Parietal lobe (tissue), 2 donors: ENCODE measurements around the gene ITPKA. TPM values are rescaled to one million over a fixed set of nuclear protein-coding genes. Genes with fewer than 3 reads are reported as not detected.

Source experiments
- small RNA-seq: library from RNA; depleted of rRNA; stranded (forward); fragments of <200 nt; gene quantifications from one replicate; pipeline ENCODE3, GENCODE V24; 2014; ENCODE audit warnings: low replicate concordance
- total RNA-seq: library from RNA; depleted of rRNA; stranded (reverse); fragments of >200 nt; gene quantifications from one replicate; pipeline ENCODE4 v1.2.3, GENCODE V29; 2014

ITPKA gene
- 1.3 TPM for total RNA-seq

DNA sequence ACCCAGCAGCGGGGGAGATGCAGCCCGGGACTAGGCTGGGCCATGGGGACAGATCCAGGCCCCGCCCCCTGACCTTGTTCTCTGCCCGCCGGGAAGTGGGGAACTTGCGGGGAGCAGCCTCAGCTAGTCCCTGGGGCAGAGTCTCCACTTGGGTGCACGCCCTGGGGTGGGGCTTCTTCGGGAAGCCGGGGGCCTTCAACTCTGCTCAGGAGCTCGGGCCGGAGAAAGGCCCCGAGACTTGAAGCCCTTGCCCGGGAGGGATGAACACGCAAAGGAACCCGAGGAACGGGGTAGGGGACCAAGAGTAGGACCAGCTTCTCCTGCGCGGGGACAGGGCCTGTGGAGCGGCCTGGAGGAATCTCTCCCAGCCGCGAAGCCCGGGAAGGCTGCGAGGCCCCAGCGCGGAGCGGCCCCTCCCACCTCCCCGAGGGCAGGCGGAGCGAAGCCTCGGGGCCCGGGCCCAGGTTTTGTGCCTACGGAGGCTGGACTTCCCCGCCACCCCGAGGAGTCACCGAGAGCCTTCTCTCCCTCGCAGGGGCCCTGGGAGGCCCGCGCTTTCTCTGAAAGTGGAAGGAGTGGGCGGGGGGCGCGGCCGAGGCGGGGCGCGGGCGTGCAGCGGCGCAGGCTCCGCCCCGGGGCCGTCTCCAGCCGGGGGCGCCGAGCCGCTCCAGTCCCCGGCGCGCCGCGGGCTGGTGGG is at the start of gene ITPKA:
Gene ITPKA (plus strand): TSS at position 670 of the 697 bp plus-strand sequence. CDS start 54 bp downstream, outside the sequence.

DNA sequence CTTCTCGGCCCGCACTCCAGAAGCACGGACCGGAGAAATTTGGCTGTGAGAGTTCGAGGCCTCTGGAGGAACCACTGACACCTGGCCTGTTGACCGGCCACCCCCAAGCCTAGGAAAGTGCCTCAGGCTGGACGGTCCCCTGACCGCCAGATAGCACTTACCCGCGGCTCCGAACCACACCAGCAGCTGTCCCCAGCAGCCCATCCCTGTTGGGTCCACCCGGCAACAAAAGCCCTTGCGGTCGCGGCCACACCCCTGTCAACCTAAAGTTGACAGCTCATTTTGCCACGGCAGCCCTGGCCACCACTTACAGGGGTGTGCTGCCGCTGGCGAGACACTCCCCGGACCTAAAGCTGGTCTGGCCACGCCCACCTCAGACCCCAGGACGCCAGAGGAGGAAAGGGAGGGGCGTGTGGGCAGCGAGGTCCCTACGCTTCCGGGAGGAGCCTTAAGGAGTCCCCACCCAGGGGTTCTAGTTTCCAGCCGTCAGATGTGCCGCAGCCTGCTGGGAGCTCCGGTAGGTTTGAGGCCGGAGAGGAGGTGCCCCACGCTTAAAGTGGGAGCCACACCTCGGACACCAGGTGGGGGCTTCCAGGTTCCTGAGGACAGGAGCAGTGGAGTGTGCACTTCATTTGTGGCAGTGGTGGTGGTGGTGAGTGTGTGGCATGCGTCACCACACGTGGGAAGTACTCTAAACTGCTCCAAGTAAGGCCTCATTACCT is 20.0 kb downstream of the ITPKA start, which contains the start of gene LTK:
Gene LTK (minus strand): TSS at position 322 of the 722 bp plus-strand sequence. CDS start 118 bp downstream, at position 204.

Small RNA genes within 50 kb of the gene (small RNA-seq; reads per million reads assigned to genes)
- gene RNU6-1169P: not detected

Other genes starting within 250 kb of the ITPKA start
- gene OIP5, start 161.3 kb upstream of the ITPKA start, total RNA-seq: 3.4 TPM
- 34.4 TPM for gene NUSAP1, start 161.0 kb upstream of the ITPKA start, total RNA-seq
- gene NDUFAF1, start 91.4 kb upstream of the ITPKA start, total RNA-seq: 19.1 TPM
- 61.7 TPM for gene RTF1, start 76.8 kb upstream of the ITPKA start, total RNA-seq
- not detected for gene LTK, start 20.0 kb downstream of the ITPKA start, total RNA-seq
- gene RPAP1, start 50.4 kb downstream of the ITPKA start, total RNA-seq: 29.7 TPM
- gene TYRO3, start 65.3 kb downstream of the ITPKA start, total RNA-seq: 23.5 TPM
- 111 TPM for gene MGA, start 166.5 kb downstream of the ITPKA start, total RNA-seq